Right kidney (tissue), 1 donor: ENCODE measurements around the gene CUX1.
A peak's percentile ranks its signal among the peaks of the same experiment; 100 is the strongest.
"Not testable (repeated sequence)": the region's sequence is repeated elsewhere in the genome, so short reads cannot be mapped to it uniquely, and the experiment has no call there.

Source experiments
- DNase-seq: peaks from one replicate; pipeline ENCODE4 v3.0.0-alpha.2; 2016

Gene CUX1

GRCh38 chr7:101868191-101868950 lies 50.9 kb downstream of the CUX1 start:
- DNase-seq, result peak; percentile 45

GRCh38 chr7:101869026-101869900 lies 51.8 kb downstream of the CUX1 start:
- DNase-seq, result peak; percentile 36

- no peak for DNase-seq
Observed at GRCh38 chr7:101869901-101870290, 52.5 kb downstream of the CUX1 start.

GRCh38 chr7:101870361-101871062 lies 53.1 kb downstream of the CUX1 start:
- DNase-seq, result no peak

- no peak for DNase-seq
Observed at GRCh38 chr7:101871351-101871750, 53.9 kb downstream of the CUX1 start.

GRCh38 chr7:101874028-101874427 lies 56.6 kb downstream of the CUX1 start:
- DNase-seq, result no peak

- no peak for DNase-seq
Observed at GRCh38 chr7:101875283-101875846, 57.9 kb downstream of the CUX1 start.

GRCh38 chr7:101877882-101878591 lies 60.6 kb downstream of the CUX1 start:
- no peak for DNase-seq

GRCh38 chr7:101878938-101879337 lies 61.5 kb downstream of the CUX1 start:
- DNase-seq, result no peak

- DNase-seq, result no peak
Observed at GRCh38 chr7:101879565-101879964, 62.1 kb downstream of the CUX1 start.

GRCh38 chr7:101880282-101881054 lies 63.0 kb downstream of the CUX1 start:
- no peak for DNase-seq

GRCh38 chr7:101882005-101882421 lies 64.6 kb downstream of the CUX1 start:
- no peak for DNase-seq

GRCh38 chr7:101882595-101883564 lies 65.5 kb downstream of the CUX1 start:
- DNase-seq, result peak; percentile 37

- DNase-seq, result no peak
Observed at GRCh38 chr7:101884671-101885596, 67.5 kb downstream of the CUX1 start.

- no peak for DNase-seq
Observed at GRCh38 chr7:101885597-101885955, 68.2 kb downstream of the CUX1 start.

- DNase-seq, result not testable (repeated sequence)
Observed at GRCh38 chr7:101887352-101887751, 69.9 kb downstream of the CUX1 start.

GRCh38 chr7:101888564-101888963 lies 71.1 kb downstream of the CUX1 start:
- not testable (repeated sequence) for DNase-seq

GRCh38 chr7:101890749-101891523 lies 73.5 kb downstream of the CUX1 start:
- no peak for DNase-seq
